Measurements from ENCODE around the gene NMNAT2. TPM values are rescaled to one million over a fixed set of nuclear protein-coding genes. Genes with fewer than 3 reads are reported as not detected.
"Not testable (repeated sequence)": the region's sequence is repeated elsewhere in the genome, so short reads cannot be mapped to it uniquely, and the experiment has no call there.

NMNAT2 gene
- total RNA-seq, 1 donor from 2014 or later = 0.52 TPM

GRCh38 chr1:183279835-183280234 is 138.3 kb downstream of the NMNAT2 start:
- no peak overlapping the region for H3K4me3 ChIP-seq (ENCODE audit: low read depth, low read length)
- TF ChIP-seq CTCF (conservative IDR thresholded peaks at IDR 0.05; ENCODE audit: low read depth, low read length) = no peak
- no peak for DNase-seq (ENCODE audit: low read depth)

GRCh38 chr1:183278739-183279591 is 139.2 kb downstream of the NMNAT2 start:
- TF ChIP-seq CTCF (conservative IDR thresholded peaks at IDR 0.05; ENCODE audit: low read depth, low read length) = no peak
- DNase-seq (ENCODE audit: low read depth) = no peak
- H3K4me3 ChIP-seq (ENCODE audit: low read depth, low read length) = no peak overlapping the region

- TF ChIP-seq CTCF (conservative IDR thresholded peaks at IDR 0.05; ENCODE audit: low read depth, low read length) = no peak
- DNase-seq (ENCODE audit: low read depth) = no peak
- H3K4me3 ChIP-seq (ENCODE audit: low read depth, low read length) = no peak overlapping the region
These were observed 140.1 kb downstream of the NMNAT2 start for GRCh38 chr1:183277821-183278738.

GRCh38 chr1:183276386-183277080 is 141.6 kb downstream of the NMNAT2 start:
- no peak for DNase-seq (ENCODE audit: low read depth)

GRCh38 chr1:183275322-183275721 is 142.9 kb downstream of the NMNAT2 start:
- no peak for TF ChIP-seq CTCF (conservative IDR thresholded peaks at IDR 0.05; ENCODE audit: low read depth, low read length)
- DNase-seq (ENCODE audit: low read depth) = no peak
- H3K4me3 ChIP-seq (ENCODE audit: low read depth, low read length) = no peak overlapping the region

More at GRCh38 chr1:183276386-183277080, 141.6 kb downstream of the NMNAT2 start:
- no peak for TF ChIP-seq CTCF (conservative IDR thresholded peaks at IDR 0.05; ENCODE audit: low read depth, low read length)
- H3K4me3 ChIP-seq (ENCODE audit: low read depth, low read length) = no peak overlapping the region

GRCh38 chr1:183274836-183275235 is 143.3 kb downstream of the NMNAT2 start:
- H3K4me3 ChIP-seq (ENCODE audit: low read depth, low read length) = no peak overlapping the region
- TF ChIP-seq CTCF (conservative IDR thresholded peaks at IDR 0.05; ENCODE audit: low read depth, low read length) = no peak
- DNase-seq (ENCODE audit: low read depth) = no peak

GRCh38 chr1:183273984-183274383 is 144.2 kb downstream of the NMNAT2 start:
- DNase-seq (ENCODE audit: low read depth); H3K4me3 ChIP-seq (ENCODE audit: low read depth, low read length): not testable (repeated sequence)

Data from epithelial cell of proximal tubule (primary cell).